ENCODE data around the gene WNT7B.

Gene WNT7B

GRCh38 chr22:45885171-45885840, 91.7 kb downstream of the WNT7B start:
- Histone ChIP-seq H3K4me3 (no peak overlapping the region), H3K27ac (no peak overlapping the region)
- TF ChIP-seq, protein P1, sequence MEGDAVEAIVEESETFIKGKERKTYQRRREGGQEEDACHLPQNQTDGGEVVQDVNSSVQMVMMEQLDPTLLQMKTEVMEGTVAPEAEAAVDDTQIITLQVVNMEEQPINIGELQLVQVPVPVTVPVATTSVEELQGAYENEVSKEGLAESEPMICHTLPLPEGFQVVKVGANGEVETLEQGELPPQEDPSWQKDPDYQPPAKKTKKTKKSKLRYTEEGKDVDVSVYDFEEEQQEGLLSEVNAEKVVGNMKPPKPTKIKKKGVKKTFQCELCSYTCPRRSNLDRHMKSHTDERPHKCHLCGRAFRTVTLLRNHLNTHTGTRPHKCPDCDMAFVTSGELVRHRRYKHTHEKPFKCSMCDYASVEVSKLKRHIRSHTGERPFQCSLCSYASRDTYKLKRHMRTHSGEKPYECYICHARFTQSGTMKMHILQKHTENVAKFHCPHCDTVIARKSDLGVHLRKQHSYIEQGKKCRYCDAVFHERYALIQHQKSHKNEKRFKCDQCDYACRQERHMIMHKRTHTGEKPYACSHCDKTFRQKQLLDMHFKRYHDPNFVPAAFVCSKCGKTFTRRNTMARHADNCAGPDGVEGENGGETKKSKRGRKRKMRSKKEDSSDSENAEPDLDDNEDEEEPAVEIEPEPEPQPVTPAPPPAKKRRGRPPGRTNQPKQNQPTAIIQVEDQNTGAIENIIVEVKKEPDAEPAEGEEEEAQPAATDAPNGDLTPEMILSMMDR (IDR thresholded peaks at IDR 0.05): no peak
- DNase-seq (ENCODE audit: low spot score): no peak

- no peak for DNase-seq (ENCODE audit: low spot score)
- Histone ChIP-seq H3K27ac (no peak overlapping the region), H3K4me3 (no peak overlapping the region)
- TF ChIP-seq, protein P1 (IDR thresholded peaks at IDR 0.05): no peak
Measured at GRCh38 chr22:45884201-45885062, 92.5 kb downstream of the WNT7B start.

DNA sequence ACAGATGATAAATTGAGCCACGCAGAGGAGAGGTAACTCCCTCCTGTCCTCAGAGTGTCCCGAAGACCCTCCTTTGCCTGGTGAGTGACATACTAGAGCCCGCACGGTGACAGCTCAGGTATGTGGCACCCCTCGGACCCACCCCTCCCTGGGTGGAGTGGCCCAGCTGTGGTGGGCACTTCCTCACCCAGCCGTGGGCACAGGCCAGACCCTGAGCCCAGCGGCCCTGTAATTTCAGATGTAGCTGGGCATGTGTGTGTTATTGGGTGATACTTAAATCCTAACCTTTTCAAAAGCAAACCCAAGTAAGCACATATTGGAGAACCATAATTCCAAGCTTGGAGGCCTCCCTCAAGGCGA, 93.2 kb downstream of the WNT7B start:
- DNase-seq (ENCODE audit: low spot score): no peak
- TF ChIP-seq, protein P1 (IDR thresholded peaks at IDR 0.05): no peak
- H3K4me3 ChIP-seq: no peak overlapping the region
- H3K27ac ChIP-seq: no peak overlapping the region

- no peak for DNase-seq (ENCODE audit: low spot score)
- H3K27ac ChIP-seq: no peak overlapping the region
- TF ChIP-seq, protein P1 (IDR thresholded peaks at IDR 0.05): no peak
- H3K4me3 ChIP-seq: no peak overlapping the region
Measured at GRCh38 chr22:45882881-45883810, 93.8 kb downstream of the WNT7B start.

DNA sequence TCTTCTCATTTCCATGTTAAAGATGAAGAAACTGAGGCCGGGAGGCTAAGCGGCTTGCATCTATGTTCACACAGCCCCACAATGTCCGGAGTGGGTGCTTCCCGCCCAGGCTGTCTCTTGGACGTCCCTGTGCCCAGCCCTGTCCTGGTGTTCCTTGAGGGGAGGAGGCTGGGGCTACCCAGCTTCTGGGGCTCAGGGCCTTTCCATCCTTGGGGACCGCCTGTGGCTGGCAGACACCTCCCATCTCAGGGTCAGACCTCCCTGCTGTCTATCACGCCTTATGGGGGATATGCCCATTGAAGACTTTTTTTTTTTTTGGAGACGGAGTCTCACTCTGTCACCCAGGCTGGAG, 95.5 kb downstream of the WNT7B start:
- DNase-seq (ENCODE audit: low spot score): no peak
- Histone ChIP-seq H3K27ac (no peak overlapping the region), H3K4me3 (no peak overlapping the region)
- TF ChIP-seq, protein P1 (IDR thresholded peaks at IDR 0.05): no peak

DNA sequence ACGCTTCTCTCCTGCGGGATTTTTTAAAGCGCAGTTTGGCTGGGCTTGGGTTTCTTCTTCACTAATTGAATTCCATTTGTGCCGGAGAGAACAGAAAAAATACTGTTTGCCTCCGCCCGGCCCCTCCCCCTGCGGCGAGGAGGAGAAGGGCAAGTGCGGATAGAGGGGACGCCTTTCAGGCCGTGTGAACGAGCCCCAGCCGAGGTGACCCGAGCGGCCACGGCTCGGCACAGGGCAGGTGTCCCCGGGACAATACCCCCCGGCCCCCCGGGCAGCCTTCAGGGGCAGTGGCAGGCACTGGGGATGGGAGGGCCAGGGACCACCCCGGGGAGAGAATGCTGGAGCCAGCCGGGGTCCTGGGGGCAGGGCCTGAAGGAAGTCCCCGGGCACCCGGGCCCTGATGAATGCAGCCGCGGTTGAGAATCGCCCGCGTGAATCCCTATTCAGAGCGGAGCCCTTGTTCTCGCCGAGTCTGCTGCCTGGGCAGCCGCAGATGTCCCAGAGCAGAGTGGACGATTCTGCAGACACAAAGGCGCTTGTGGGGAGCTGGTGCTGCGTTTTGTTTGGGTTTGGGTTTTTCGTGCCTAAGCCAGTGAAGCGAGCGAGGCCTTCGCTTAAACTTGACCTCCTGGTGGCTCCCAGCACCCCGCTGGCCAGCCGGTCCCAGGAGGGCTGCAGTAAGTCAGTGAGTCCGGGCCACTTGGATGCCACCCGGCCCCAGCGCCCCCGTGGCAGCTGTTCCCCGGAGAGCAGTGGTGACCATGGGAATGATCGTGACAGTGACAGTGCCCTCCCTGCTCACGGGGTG, 96.0 kb downstream of the WNT7B start:
- H3K27ac ChIP-seq: no peak overlapping the region
- H3K4me3 ChIP-seq: peak overlapping the region; percentile 44
- no peak for DNase-seq (ENCODE audit: low spot score)
- TF ChIP-seq, protein P1 (IDR thresholded peaks at IDR 0.05): no peak

Data from coronary artery (tissue), 2 donors.